Measurements from ENCODE around the gene HOXB8.

- TF ChIP-seq POLR2AphosphoS5 (IDR thresholded peaks at IDR 0.05; ENCODE audit: low read depth, low read length) (no peak), TAF1 (IDR thresholded peaks at IDR 0.05; ENCODE audit: borderline replicate concordance, insufficient read depth, low read length) (no peak), SIN3A (IDR thresholded peaks at IDR 0.05; ENCODE audit: borderline replicate concordance, insufficient read depth, low read length) (no peak)
- TF ChIP-seq, protein P1, sequence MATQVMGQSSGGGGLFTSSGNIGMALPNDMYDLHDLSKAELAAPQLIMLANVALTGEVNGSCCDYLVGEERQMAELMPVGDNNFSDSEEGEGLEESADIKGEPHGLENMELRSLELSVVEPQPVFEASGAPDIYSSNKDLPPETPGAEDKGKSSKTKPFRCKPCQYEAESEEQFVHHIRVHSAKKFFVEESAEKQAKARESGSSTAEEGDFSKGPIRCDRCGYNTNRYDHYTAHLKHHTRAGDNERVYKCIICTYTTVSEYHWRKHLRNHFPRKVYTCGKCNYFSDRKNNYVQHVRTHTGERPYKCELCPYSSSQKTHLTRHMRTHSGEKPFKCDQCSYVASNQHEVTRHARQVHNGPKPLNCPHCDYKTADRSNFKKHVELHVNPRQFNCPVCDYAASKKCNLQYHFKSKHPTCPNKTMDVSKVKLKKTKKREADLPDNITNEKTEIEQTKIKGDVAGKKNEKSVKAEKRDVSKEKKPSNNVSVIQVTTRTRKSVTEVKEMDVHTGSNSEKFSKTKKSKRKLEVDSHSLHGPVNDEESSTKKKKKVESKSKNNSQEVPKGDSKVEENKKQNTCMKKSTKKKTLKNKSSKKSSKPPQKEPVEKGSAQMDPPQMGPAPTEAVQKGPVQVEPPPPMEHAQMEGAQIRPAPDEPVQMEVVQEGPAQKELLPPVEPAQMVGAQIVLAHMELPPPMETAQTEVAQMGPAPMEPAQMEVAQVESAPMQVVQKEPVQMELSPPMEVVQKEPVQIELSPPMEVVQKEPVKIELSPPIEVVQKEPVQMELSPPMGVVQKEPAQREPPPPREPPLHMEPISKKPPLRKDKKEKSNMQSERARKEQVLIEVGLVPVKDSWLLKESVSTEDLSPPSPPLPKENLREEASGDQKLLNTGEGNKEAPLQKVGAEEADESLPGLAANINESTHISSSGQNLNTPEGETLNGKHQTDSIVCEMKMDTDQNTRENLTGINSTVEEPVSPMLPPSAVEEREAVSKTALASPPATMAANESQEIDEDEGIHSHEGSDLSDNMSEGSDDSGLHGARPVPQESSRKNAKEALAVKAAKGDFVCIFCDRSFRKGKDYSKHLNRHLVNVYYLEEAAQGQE (IDR thresholded peaks at IDR 0.05; ENCODE audit: insufficient read depth in 1 of 2, low read depth in 2 of 2, low read length in 2 of 2) = no peak
Observed at GRCh38 chr17:48603959-48604769, 10.9 kb downstream of the HOXB8 start.
